HepG2 (cell line): Measurements from ENCODE around the gene ARHGEF3. TPM values are rescaled to one million over a fixed set of nuclear protein-coding genes. Genes with fewer than 3 reads are reported as not detected.

ENCODE experiments used
- ATAC-seq: fragments of 200-7000 bp; cut with Tn5 transposase; 3 replicates; pipeline ENCODE4 v1.9.1; 2020; ENCODE audit warnings: mild to moderate bottlenecking, moderate library complexity
- BruUV-seq: library from RNA; stranded (reverse); fragments of 400-500 nt; replicated peaks from 2 replicates; lab custom pipeline; 2021; lab: Mats Ljungman, UMichigan
- CTCF ChIA-PET: fragments of 300-600 bp; formaldehyde crosslinking; extraction: SDS; loops from one replicate; lab custom pipeline; 2021; ENCODE audit warnings: low total read pairs, inconsistent platforms, low intra/inter-chr PET ratio; lab: Yijun Ruan, JAX
- POLR2A ChIA-PET: fragments of 350-600 bp; sonication (Branson Sonifier 250); formaldehyde crosslinking; loops from one replicate; lab custom pipeline; 2020; ENCODE audit warnings: antibody characterized with exemption, inconsistent platforms; lab: Yijun Ruan, JAX
- DNase-seq: peaks from one replicate; pipeline ENCODE4 v3.0.0-alpha.2; 2015; ENCODE audit warnings: low spot score
- FAIRE-seq: peaks from 3 replicates; lab custom pipeline; 2011; peaks lifted over from hg19 to GRCh38; lab: Jason Lieb, UNC
- H2AFZ ChIP-seq: one replicate; pipeline ENCODE4 v1.6.1; 2011; ENCODE audit warnings: low read length, inconsistent platforms
- H3K27ac ChIP-seq: fragments of 300-600 bp; 3 replicates; pipeline ENCODE4 v1.8.0; 2011; ENCODE audit warnings: mixed run types, mild to moderate bottlenecking, mixed read lengths, low read length, inconsistent platforms; ENCODE audit not compliant: insufficient read depth; ENCODE audit errors: extremely low read length
- H3K27me3 ChIP-seq, 2 experiments: fragments of 200-600 bp in 1 of 2; 2 replicates in 1 of 2; 3 replicates in 1 of 2; pipeline versions ENCODE4 v1.6.0 to v1.8.0; 2011; ENCODE audit warnings: low read length in 2 of 2, mild to moderate bottlenecking in 2 of 2, moderate library complexity in 2 of 2, inconsistent platforms in 1 of 2; ENCODE audit not compliant: insufficient read depth in 2 of 2, control insufficient read depth in 1 of 2
- H3K36me3 ChIP-seq, 2 experiments: fragments of 200-600 bp in 1 of 2; replicated peaks in 1 of 2; 2 replicates in 1 of 2; 3 replicates in 1 of 2; pipeline versions ENCODE4 v1.5.1 to v1.8.0; 2011; ENCODE audit warnings: low read length in 2 of 2, inconsistent platforms in 1 of 2; ENCODE audit not compliant: insufficient read depth in 2 of 2, control insufficient read depth in 1 of 2
- H3K4me1 ChIP-seq: 2 replicates; pipeline ENCODE4 v1.5.1; 2012; ENCODE audit warnings: low read length, inconsistent platforms; ENCODE audit not compliant: insufficient read depth
- H3K4me2 ChIP-seq: 2 replicates; pipeline ENCODE4 v1.6.0; 2011; ENCODE audit warnings: low read depth, low read length, inconsistent platforms
- H3K4me3 ChIP-seq, 3 experiments: fragments of 200-600 bp in 1 of 3; sonication (generic), shearing (Covaris generic) in 1 of 3; replicated peaks in 1 of 3; 2 replicates each; pipeline ENCODE4 v1.5.1; 2011 to 2016; ENCODE audit warnings: low read length in 3 of 3, inconsistent platforms in 2 of 3, low read depth in 2 of 3, mild to moderate bottlenecking in 2 of 3, control low read depth in 1 of 3, mixed read lengths in 1 of 3; ENCODE audit not compliant: insufficient read depth in 1 of 3
- H3K79me2 ChIP-seq: one replicate; pipeline ENCODE4 v1.6.1; 2011; ENCODE audit warnings: low read length, inconsistent platforms; ENCODE audit not compliant: insufficient read depth
- H3K9ac ChIP-seq: 2 replicates; pipeline ENCODE4 v1.6.0; 2011; ENCODE audit warnings: mild to moderate bottlenecking, low read depth, low read length, inconsistent platforms; ENCODE audit not compliant: insufficient read depth
- H3K9me3 ChIP-seq: 2 replicates; pipeline ENCODE4 v1.5.1; 2012; ENCODE audit warnings: mild to moderate bottlenecking, low read length
- H4K20me1 ChIP-seq: 2 replicates; pipeline ENCODE4 v1.6.0; 2011; ENCODE audit warnings: inconsistent platforms, mild to moderate bottlenecking, low read length, moderate library complexity; ENCODE audit not compliant: insufficient read depth
- ELF4 ChIP-seq: sonication (generic); formaldehyde crosslinking; IDR thresholded peaks from 2 replicates; pipeline ENCODE4 v1.5.0; 2020; ENCODE audit warnings: missing genetic modification reagents, mild to moderate bottlenecking, moderate library complexity, borderline replicate concordance
- HCFC1 ChIP-seq: fragments of 150-350 bp; IDR thresholded peaks from 2 replicates; pipeline ENCODE4 v1.6.1; 2014; ENCODE audit warnings: low read depth, low read length
- HMGA1 ChIP-seq: sonication (generic); formaldehyde crosslinking; conservative IDR thresholded peaks from 2 replicates; pipeline ENCODE4 v1.4.0; 2020; ENCODE audit warnings: missing genetic modification reagents
- MAFF ChIP-seq: IDR thresholded peaks from 2 replicates; pipeline ENCODE4 v1.6.1; 2011; ENCODE audit warnings: low read depth, low read length, improper control_type of control experiment
- MAFK ChIP-seq, 2 experiments: IDR thresholded peaks in 1 of 2; conservative IDR thresholded peaks in 1 of 2; 2 replicates each; pipeline ENCODE4 v1.6.1; 2011; ENCODE audit warnings: improper control_type of control experiment in 2 of 2, low read length in 2 of 2
- NFRKB ChIP-seq: fragments of 450-650 bp; IDR thresholded peaks from 2 replicates; pipeline ENCODE4 v1.6.1; 2017
- ZEB1 ChIP-seq: IDR thresholded peaks from 2 replicates; pipeline ENCODE4 v1.6.1; 2012; ENCODE audit warnings: mild to moderate bottlenecking, low read depth, inconsistent platforms; ENCODE audit not compliant: insufficient replicate concordance
- ZFP91 ChIP-seq: sonication (generic); formaldehyde crosslinking; IDR thresholded peaks from 2 replicates; pipeline ENCODE4 v1.9.0; 2022; ENCODE audit warnings: missing genetic modification reagents, mild to moderate bottlenecking, borderline replicate concordance
- ZNF143 ChIP-seq: sonication (generic); formaldehyde crosslinking; IDR thresholded peaks from 2 replicates; pipeline ENCODE4 v1.4.0; 2020; ENCODE audit warnings: missing genetic modification reagents
- ZNF276 ChIP-seq: sonication (generic); formaldehyde crosslinking; IDR thresholded peaks from 2 replicates; pipeline ENCODE4 v1.4.0; 2020; ENCODE audit warnings: mild to moderate bottlenecking, low read depth, missing genetic modification reagents
- ZNF510 ChIP-seq: sonication (generic); formaldehyde crosslinking; IDR thresholded peaks from 2 replicates; pipeline ENCODE4 v1.4.0; 2020; ENCODE audit warnings: low read depth, mild to moderate bottlenecking, missing genetic modification reagents
- ZNF569 ChIP-seq: sonication (generic); formaldehyde crosslinking; IDR thresholded peaks from 2 replicates; pipeline ENCODE4 v1.5.0; 2020; ENCODE audit warnings: mild to moderate bottlenecking, missing genetic modification reagents, moderate library complexity, borderline replicate concordance
- ZNF576 ChIP-seq: sonication (generic); formaldehyde crosslinking; IDR thresholded peaks from 2 replicates; pipeline ENCODE4 v1.4.0; 2020; ENCODE audit warnings: mild to moderate bottlenecking, missing genetic modification reagents
- WGBS: methylation state at CpG from one replicate; pipeline ENCODE4 v1.1.6; 2017; ENCODE audit warnings: low lambda C conversion rate; 5-methylcytosine and 5-hydroxymethylcytosine counted together
- in situ Hi-C: cut with HindIII; loops from 2 replicates; pipeline ENCODE4 v1.10.0; 2017; ENCODE audit warnings: low pct_unique_long_range_greater_than_20kb; ENCODE audit not compliant: extremely low pct_ligation_motif_present
- intact Hi-C: fragments of 100-400 bp; cut with micrococcal nuclease; formaldehyde crosslinking; loops from one replicate; pipeline ENCODE4 v1.10.0; 2022; ENCODE audit not compliant: unreplicated experiment
- polyA plus RNA-seq, 8 experiments: library from polyadenylated mRNA; depleted of rRNA in 3 of 8; stranded (reverse) in 7 of 8; unstranded in 1 of 8; fragments of >200 nt; fragmentation: Illumina TruSeq in 4 of 8; extraction: Trizol in 4 of 8; gene quantifications; 2 replicates each; pipeline versions ENCODE4 v1.2.1 to v1.2.3, GENCODE V29; 2011 to 2016; ENCODE audit warnings: low read depth in 4 of 8, missing spikeins in 1 of 8, mixed read lengths in 1 of 8; ENCODE audit not compliant: insufficient read depth in 1 of 8
- total RNA-seq, 5 experiments: library from RNA; depleted of rRNA; stranded (reverse); fragments of >200 nt; fragmentation: Illumina TruSeq; extraction: Trizol; gene quantifications; 2 replicates each; pipeline ENCODE4 v1.2.3, GENCODE V29; 2016; ENCODE audit warnings: low read depth in 1 of 5
- TF ChIP-seq, protein P1 (sequence below): sonication (generic); formaldehyde crosslinking; IDR thresholded peaks from 2 replicates; pipeline ENCODE4 v1.5.0; 2020; ENCODE audit warnings: missing genetic modification reagents

ARHGEF3 gene
- total and polyA plus RNA-seq, 2 of the 13 experiments (the other 11 are each of a cell fraction or from before 2014, with no cell fraction given) = 14.8 to 23.1 TPM

GRCh38 chr3:56806407-56806806, 4.7 kb upstream of the ARHGEF3 start (continued):
- TF ChIP-seq, protein P1, sequence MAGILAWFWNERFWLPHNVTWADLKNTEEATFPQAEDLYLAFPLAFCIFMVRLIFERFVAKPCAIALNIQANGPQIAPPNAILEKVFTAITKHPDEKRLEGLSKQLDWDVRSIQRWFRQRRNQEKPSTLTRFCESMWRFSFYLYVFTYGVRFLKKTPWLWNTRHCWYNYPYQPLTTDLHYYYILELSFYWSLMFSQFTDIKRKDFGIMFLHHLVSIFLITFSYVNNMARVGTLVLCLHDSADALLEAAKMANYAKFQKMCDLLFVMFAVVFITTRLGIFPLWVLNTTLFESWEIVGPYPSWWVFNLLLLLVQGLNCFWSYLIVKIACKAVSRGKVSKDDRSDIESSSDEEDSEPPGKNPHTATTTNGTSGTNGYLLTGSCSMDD = no peak
- TF ChIP-seq HCFC1 (no peak), ZNF276 (CRISPR knock-in tag) (no peak), HMGA1 (CRISPR knock-in tag) (no peak)

- peaks cover 39% of the 10 kb centered on the region for H3K79me2 ChIP-seq
- no peaks in the 10 kb centered on the region for H3K9me3 ChIP-seq
- intact Hi-C loops = loop anchor here (1.0 to 5.0 kb wide), 2 partner anchors 55 to 187 kb away; no protein-coding TSS in a partner anchor
- BruUV-seq = no TSS peak
- H3K4me2 ChIP-seq = no peak overlapping the region
- H3K36me3 ChIP-seq = no peaks in the 10 kb centered on the region
- no peaks in the 10 kb centered on the region; the same call in 1 of the 2 replicates for H4K20me1 ChIP-seq
- H3K27me3 ChIP-seq = no peaks in the 10 kb centered on the region; a peak in 1 of 5 replicates
- POLR2A ChIA-PET = interaction anchor here (3.9 kb wide), 1 partner anchor 16 kb away, joined by 42 read pairs; no protein-coding TSS in a partner anchor
- FAIRE-seq (no peak), DNase-seq (no peak), ATAC-seq (no peak)
- in situ Hi-C loops = no loop called here
- H3K4me3 ChIP-seq = peak overlapping the region in 1 of 3 experiments; percentile 85; a peak in 1 of 6 replicates
- no peak overlapping the region for H3K27ac ChIP-seq
- no peak overlapping the region for H3K9ac ChIP-seq
- H2AFZ ChIP-seq = no peak overlapping the region
- CTCF ChIA-PET = interaction anchor here (5.5 kb wide), 1 partner anchor 100 kb away, joined by 38 read pairs; no protein-coding TSS in a partner anchor
- 100% methylated on average over 1 of the region's 1 CpG for WGBS
- peaks cover 44% of the 10 kb centered on the region for H3K4me1 ChIP-seq
- TF ChIP-seq MAFF (peak; percentile 86), ZNF576 (CRISPR knock-in tag) (no peak), MAFK (conservative IDR thresholded peaks at IDR 0.05 in 1 of 2, IDR thresholded peaks at IDR 0.05 in 1 of 2; ENCODE audit: low read length in 2 of 2) (peak; percentile 82 to 90), ZNF510 (CRISPR knock-in tag) (no peak), ELF4 (no peak), ZNF569 (no peak), ZFP91 (CRISPR knock-in tag) (no peak), NFRKB (no peak), ZNF143 (CRISPR knock-in tag) (no peak), ZEB1 (no peak)
Observed at GRCh38 chr3:56802790-56803189, 1.0 kb upstream of the ARHGEF3 start.
